ENCODE measurements around the gene RELN. TPM values are rescaled to one million over a fixed set of nuclear protein-coding genes. Genes with fewer than 3 reads are reported as not detected.

The RELN gene
- total RNA-seq, 2 experiments from 2014 or later: not detected

GRCh38 chr7:103717574-103717973 lies 271.9 kb downstream of the RELN start:
- POLR2A ChIA-PET: no interaction called here
- H3K27ac Mint-ChIP-seq: no peak overlapping the region
- H3K9me3 Mint-ChIP-seq (ENCODE audit: low read depth): no peaks in the 10 kb centered on the region
- intact Hi-C loops (cut with DNase I, micrococcal nuclease): no loop called here
- H3K4me1 Mint-ChIP-seq: no peaks in the 10 kb centered on the region
- no peak for DNase-seq
- ATAC-seq: no peak
- CTCF ChIA-PET: no interaction called here
- H3K27me3 Mint-ChIP-seq: peaks cover 12% of the 10 kb centered on the region
- no peaks in the 10 kb centered on the region for H3K36me3 Mint-ChIP-seq (ENCODE audit: low read depth)
- no peak overlapping the region for H3K4me3 Mint-ChIP-seq

DNA sequence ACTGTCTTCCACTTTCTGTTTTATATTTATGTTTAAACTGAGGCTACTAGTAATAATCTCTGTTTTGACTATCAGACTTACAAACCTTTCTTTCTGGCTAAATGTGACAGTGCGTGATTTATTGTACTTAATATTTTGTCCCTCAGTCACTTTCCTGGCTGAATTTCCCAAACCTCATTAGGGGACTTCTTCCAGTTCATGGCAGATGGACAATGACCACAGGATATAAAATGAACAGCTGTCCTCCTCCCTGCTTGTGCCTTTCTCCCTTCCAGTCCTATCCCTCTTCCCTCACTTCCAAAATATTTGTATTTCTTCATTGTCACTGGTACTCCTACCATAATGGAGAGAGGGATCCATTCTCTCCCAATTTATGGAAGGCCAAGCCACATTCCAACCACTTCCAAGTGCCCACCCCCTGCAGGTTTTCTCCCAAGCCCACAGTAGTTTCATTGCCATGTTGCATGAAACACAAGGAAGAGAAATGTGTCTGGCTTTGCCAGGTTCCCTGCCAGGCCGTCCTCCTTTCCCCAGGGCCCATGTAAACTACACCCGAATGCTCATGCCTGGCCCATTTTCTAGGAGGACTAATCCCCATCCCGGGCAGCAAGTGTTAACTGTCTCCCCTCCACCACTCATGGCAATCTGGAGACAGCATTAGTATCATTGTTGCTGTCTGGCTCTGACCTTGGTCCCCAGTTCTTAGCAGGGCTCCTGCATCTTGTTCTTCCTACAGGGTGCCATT lies 273.9 kb downstream of the RELN start:
- Mint-ChIP-seq H3K36me3 (ENCODE audit: low read depth) (no peaks in the 10 kb centered on the region), H3K27me3 (peaks cover 9% of the 10 kb centered on the region), H3K4me1 (no peaks in the 10 kb centered on the region), H3K27ac (no peak overlapping the region), H3K4me3 (no peak overlapping the region), H3K9me3 (ENCODE audit: low read depth) (no peaks in the 10 kb centered on the region)
- ChIA-PET POLR2A (no interaction called here), CTCF (no interaction called here)
- ATAC-seq: no peak
- intact Hi-C loops (cut with DNase I, micrococcal nuclease): no loop called here
- no peak for DNase-seq

GRCh38 chr7:103714376-103714927 lies 275.0 kb downstream of the RELN start:
- H3K9me3 Mint-ChIP-seq (ENCODE audit: low read depth): no peaks in the 10 kb centered on the region
- no peaks in the 10 kb centered on the region for H3K36me3 Mint-ChIP-seq (ENCODE audit: low read depth)
- no peaks in the 10 kb centered on the region for H3K4me1 Mint-ChIP-seq
- ChIA-PET POLR2A (no interaction called here), CTCF (interaction anchor here (0.6 to 1.2 kb wide), 4 partner anchors 35 to 124 kb away, joined by 3 read pairs; no protein-coding TSS in a partner anchor)
- no peak overlapping the region for H3K27ac Mint-ChIP-seq
- ATAC-seq: no peak
- no peak for DNase-seq
- intact Hi-C loops (cut with DNase I, micrococcal nuclease): no loop called here
- peaks cover 10% of the 10 kb centered on the region for H3K27me3 Mint-ChIP-seq
- no peak overlapping the region for H3K4me3 Mint-ChIP-seq

DNA sequence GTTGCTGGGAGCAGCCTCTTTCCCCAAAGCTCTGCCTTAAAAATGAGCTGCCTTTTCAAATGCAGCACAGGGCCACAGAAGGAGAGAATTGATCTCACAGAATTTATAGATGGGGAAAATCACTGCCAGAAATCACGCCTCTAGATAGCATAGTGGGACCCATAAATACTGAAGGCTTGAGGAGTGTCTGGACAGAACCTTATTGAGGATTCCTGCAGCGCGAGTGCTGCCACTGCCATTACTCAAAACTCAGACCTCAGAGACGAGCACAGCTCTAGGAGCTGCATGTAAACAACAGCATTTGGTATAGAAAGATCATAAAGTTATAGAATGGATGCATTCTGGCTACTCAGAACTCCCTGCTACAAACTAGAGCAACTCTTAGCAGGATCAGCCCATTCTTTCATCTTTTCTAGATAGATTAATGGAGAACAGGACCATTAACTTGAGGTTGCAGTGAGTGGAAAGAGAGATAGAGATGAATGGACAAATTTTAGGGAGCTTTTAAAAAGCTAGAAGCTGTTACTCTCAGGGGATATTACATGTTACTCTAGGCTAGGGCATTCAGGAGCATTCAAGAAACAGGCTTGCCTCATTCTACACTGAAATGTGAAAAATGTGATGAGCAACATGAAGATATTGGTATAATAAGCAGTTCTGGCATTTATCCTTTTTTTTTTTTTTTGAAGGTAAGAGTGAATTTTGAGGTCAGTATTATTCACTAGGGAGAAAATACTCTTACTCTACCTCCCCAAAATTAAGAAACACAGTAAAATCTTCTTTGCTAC lies 276.3 kb downstream of the RELN start:
- Mint-ChIP-seq H3K27me3 (peaks cover 6% of the 10 kb centered on the region), H3K4me1 (no peaks in the 10 kb centered on the region), H3K27ac (no peak overlapping the region), H3K4me3 (no peak overlapping the region), H3K36me3 (ENCODE audit: low read depth) (no peaks in the 10 kb centered on the region), H3K9me3 (ENCODE audit: low read depth) (no peaks in the 10 kb centered on the region)
- DNase-seq (no peak), ATAC-seq (no peak)
- POLR2A ChIA-PET: no interaction called here
- CTCF ChIA-PET: interaction anchor here (0.9 to 1.2 kb wide), 2 partner anchors 64 to 123 kb away, joined by 3 read pairs; no protein-coding TSS in a partner anchor
- intact Hi-C loops (cut with DNase I, micrococcal nuclease): no loop called here

DNA sequence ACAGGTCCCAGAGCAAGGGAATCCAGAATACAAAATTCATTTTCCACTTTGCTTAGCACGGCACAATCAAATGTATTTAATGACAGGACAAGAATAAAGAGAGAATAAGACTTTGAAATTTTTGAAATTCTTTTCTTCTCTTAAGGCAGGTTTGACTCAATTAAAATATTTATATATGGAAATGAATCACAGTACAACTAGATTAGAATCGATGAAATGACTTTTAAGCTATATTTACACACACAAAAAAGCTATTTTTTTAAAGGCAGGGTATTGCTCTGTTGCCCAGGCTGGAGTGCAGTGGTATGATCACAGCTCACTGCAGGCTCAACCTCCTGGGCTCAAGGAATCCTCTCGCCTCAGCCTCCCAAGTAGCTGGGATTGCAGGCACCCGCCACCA lies 278.0 kb downstream of the RELN start:
- Mint-ChIP-seq H3K27me3 (peaks cover 6% of the 10 kb centered on the region), H3K27ac (no peak overlapping the region), H3K9me3 (ENCODE audit: low read depth) (no peaks in the 10 kb centered on the region), H3K4me1 (no peaks in the 10 kb centered on the region), H3K4me3 (no peak overlapping the region), H3K36me3 (ENCODE audit: low read depth) (no peaks in the 10 kb centered on the region)
- ATAC-seq: no peak
- POLR2A ChIA-PET: no interaction called here
- intact Hi-C loops (cut with DNase I, micrococcal nuclease): no loop called here
- DNase-seq: no peak
- CTCF ChIA-PET: interaction anchor here (0.6 kb wide), 1 partner anchor 19 kb away, joined by 3 read pairs; no protein-coding TSS in a partner anchor

- ChIA-PET CTCF (no interaction called here), POLR2A (no interaction called here)
- no peak overlapping the region for H3K4me3 Mint-ChIP-seq
- H3K4me1 Mint-ChIP-seq: no peaks in the 10 kb centered on the region
- H3K27me3 Mint-ChIP-seq: peaks cover 3% of the 10 kb centered on the region
- no peaks in the 10 kb centered on the region for H3K36me3 Mint-ChIP-seq (ENCODE audit: low read depth)
- intact Hi-C loops (cut with DNase I, micrococcal nuclease): no loop called here
- no peaks in the 10 kb centered on the region for H3K9me3 Mint-ChIP-seq (ENCODE audit: low read depth)
- ATAC-seq (peak; percentile 23), DNase-seq (no peak)
- H3K27ac Mint-ChIP-seq: no peak overlapping the region
Observed at GRCh38 chr7:103710247-103710646, 279.2 kb downstream of the RELN start.

- ATAC-seq: no peak
- no peak for DNase-seq
- H3K27ac Mint-ChIP-seq: no peak overlapping the region
- H3K9me3 Mint-ChIP-seq (ENCODE audit: low read depth): no peaks in the 10 kb centered on the region
- no peaks in the 10 kb centered on the region for H3K4me1 Mint-ChIP-seq
- ChIA-PET CTCF (no interaction called here), POLR2A (no interaction called here)
- intact Hi-C loops (cut with DNase I, micrococcal nuclease): no loop called here
- H3K36me3 Mint-ChIP-seq (ENCODE audit: low read depth): no peaks in the 10 kb centered on the region
- peaks cover 9% of the 10 kb centered on the region for H3K27me3 Mint-ChIP-seq
- H3K4me3 Mint-ChIP-seq: no peak overlapping the region
Observed at GRCh38 chr7:103706805-103707204, 282.7 kb downstream of the RELN start.

GRCh38 chr7:103705542-103705941 lies 283.9 kb downstream of the RELN start:
- DNase-seq (no peak), ATAC-seq (no peak)
- Mint-ChIP-seq H3K9me3 (ENCODE audit: low read depth) (no peaks in the 10 kb centered on the region), H3K27me3 (peaks cover 9% of the 10 kb centered on the region), H3K36me3 (ENCODE audit: low read depth) (no peaks in the 10 kb centered on the region), H3K27ac (no peak overlapping the region), H3K4me1 (no peaks in the 10 kb centered on the region), H3K4me3 (no peak overlapping the region)
- ChIA-PET POLR2A (no interaction called here), CTCF (no interaction called here)
- intact Hi-C loops (cut with DNase I, micrococcal nuclease): no loop called here

- ATAC-seq: no peak
- CTCF ChIA-PET: no interaction called here
- no peaks in the 10 kb centered on the region for H3K4me1 Mint-ChIP-seq
- no peak overlapping the region for H3K4me3 Mint-ChIP-seq
- DNase-seq: no peak
- intact Hi-C loops (cut with DNase I, micrococcal nuclease): no loop called here
- peaks cover 7% of the 10 kb centered on the region for H3K27me3 Mint-ChIP-seq
- POLR2A ChIA-PET: no interaction called here
- H3K36me3 Mint-ChIP-seq (ENCODE audit: low read depth): no peaks in the 10 kb centered on the region
- no peak overlapping the region for H3K27ac Mint-ChIP-seq
- H3K9me3 Mint-ChIP-seq (ENCODE audit: low read depth): no peaks in the 10 kb centered on the region
Observed at GRCh38 chr7:103704701-103705100, 284.8 kb downstream of the RELN start.

- H3K4me1 Mint-ChIP-seq: no peaks in the 10 kb centered on the region
- CTCF ChIA-PET: interaction anchor here (0.5 kb wide), 1 partner anchor 376 kb away, joined by 5 read pairs; no protein-coding TSS in a partner anchor
- no peak for DNase-seq
- intact Hi-C loops (cut with DNase I, micrococcal nuclease): no loop called here
- peaks cover 6% of the 10 kb centered on the region for H3K27me3 Mint-ChIP-seq
- H3K27ac Mint-ChIP-seq: no peak overlapping the region
- POLR2A ChIA-PET: no interaction called here
- H3K36me3 Mint-ChIP-seq (ENCODE audit: low read depth): no peaks in the 10 kb centered on the region
- no peaks in the 10 kb centered on the region for H3K9me3 Mint-ChIP-seq (ENCODE audit: low read depth)
- ATAC-seq: no peak
- no peak overlapping the region for H3K4me3 Mint-ChIP-seq
Observed at GRCh38 chr7:103702982-103703381, 286.5 kb downstream of the RELN start.

DNA sequence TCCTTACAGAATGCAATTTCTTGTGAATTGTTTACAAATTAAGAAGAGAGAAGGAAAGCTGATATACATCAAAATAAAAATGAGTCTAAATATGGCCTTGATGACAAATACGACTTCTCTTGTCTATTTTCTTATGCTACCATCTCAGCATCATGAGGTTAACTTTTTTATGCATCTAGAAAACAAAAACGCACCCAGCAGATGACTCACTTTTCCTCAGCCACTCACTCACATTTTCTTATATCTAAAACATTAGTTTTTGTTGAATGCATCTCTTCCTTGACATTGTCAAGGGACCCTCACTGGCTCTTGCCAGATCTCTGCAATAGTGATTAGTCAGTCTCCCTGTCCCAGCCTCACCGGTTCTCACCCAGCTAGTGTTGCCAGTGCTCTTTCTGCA lies 287.0 kb downstream of the RELN start:
- ChIA-PET POLR2A (no interaction called here), CTCF (no interaction called here)
- Mint-ChIP-seq H3K9me3 (ENCODE audit: low read depth) (no peaks in the 10 kb centered on the region), H3K4me3 (no peak overlapping the region), H3K27me3 (peaks cover 6% of the 10 kb centered on the region), H3K27ac (no peak overlapping the region), H3K4me1 (no peaks in the 10 kb centered on the region), H3K36me3 (ENCODE audit: low read depth) (no peaks in the 10 kb centered on the region)
- intact Hi-C loops (cut with DNase I, micrococcal nuclease): no loop called here
- DNase-seq: no peak
- no peak for ATAC-seq

- ChIA-PET POLR2A (no interaction called here), CTCF (interaction anchor here (1.4 kb wide), 1 partner anchor 10 kb away, joined by 3 read pairs; no protein-coding TSS in a partner anchor)
- DNase-seq (no peak), ATAC-seq (no peak)
- no peak overlapping the region for H3K27ac Mint-ChIP-seq
- H3K4me1 Mint-ChIP-seq: no peaks in the 10 kb centered on the region
- no peak overlapping the region for H3K4me3 Mint-ChIP-seq
- H3K27me3 Mint-ChIP-seq: peaks cover 4% of the 10 kb centered on the region
- intact Hi-C loops (cut with DNase I, micrococcal nuclease): no loop called here
- no peaks in the 10 kb centered on the region for H3K36me3 Mint-ChIP-seq (ENCODE audit: low read depth)
- H3K9me3 Mint-ChIP-seq (ENCODE audit: low read depth): no peaks in the 10 kb centered on the region
Observed at GRCh38 chr7:103699032-103699431, 290.4 kb downstream of the RELN start.

All from activated CD4-positive, alpha-beta T cell treated with anti-CD3 and anti-CD28 coated beads for 36 hours (primary cell).